Neuron (in vitro differentiated cells): ENCODE measurements around the gene M1AP.
"Not testable (repeated sequence)": the region's sequence is repeated elsewhere in the genome, so short reads cannot be mapped to it uniquely, and the experiment has no call there.

Experiments
- H2AFZ ChIP-seq: one replicate; pipeline ENCODE4 v1.6.1; 2013; ENCODE audit warnings: low read depth, mild to moderate bottlenecking, inconsistent platforms, low read length, moderate library complexity
- H3K27me3 ChIP-seq: one replicate; pipeline ENCODE4 v1.6.1; 2013; ENCODE audit warnings: low read length; ENCODE audit not compliant: insufficient read depth
- H3K36me3 ChIP-seq: one replicate; pipeline ENCODE4 v1.6.1; 2013; ENCODE audit warnings: low read length; ENCODE audit not compliant: insufficient read depth
- H3K4me1 ChIP-seq: one replicate; pipeline ENCODE4 v1.6.1; 2013; ENCODE audit warnings: low read length; ENCODE audit not compliant: insufficient read depth
- H3K4me3 ChIP-seq: 2 replicates; pipeline ENCODE4 v1.5.1; 2013; ENCODE audit warnings: mild to moderate bottlenecking, low read length, moderate library complexity
- H3K9me3 ChIP-seq: one replicate; pipeline ENCODE4 v1.6.1; 2013; ENCODE audit warnings: low read length

Gene M1AP

DNA sequence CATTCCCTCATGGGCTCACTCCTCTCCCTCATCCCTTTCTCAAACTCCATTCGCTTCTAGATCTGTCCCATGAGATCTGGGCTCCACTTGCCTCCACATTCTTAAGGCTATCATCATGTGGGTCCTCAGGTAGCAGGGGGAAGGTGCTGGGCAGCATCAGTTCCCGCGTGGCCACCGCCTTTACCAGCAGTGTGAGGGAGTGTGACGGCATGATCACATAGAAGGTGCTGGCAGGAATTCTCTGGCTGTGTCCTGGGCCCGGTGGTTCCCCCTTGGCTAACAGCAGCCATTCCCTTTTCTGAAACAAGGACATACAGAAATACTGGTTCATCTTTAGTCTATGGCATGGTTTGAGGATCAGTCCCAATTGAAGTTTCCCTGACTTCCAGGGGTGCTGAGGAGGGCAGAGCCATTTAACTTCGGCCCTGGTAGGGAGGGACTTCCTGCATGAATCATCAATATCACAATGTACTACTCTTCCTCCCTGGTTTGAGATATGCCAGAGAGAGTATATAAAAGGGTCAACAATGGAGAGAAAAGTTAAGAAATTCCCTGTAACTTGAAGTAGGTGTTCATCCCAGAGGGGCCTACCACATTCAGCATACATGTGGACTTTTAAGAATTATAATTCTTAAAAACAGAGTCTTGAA is 85.9 kb downstream of the M1AP start:
- Histone ChIP-seq H3K27me3 (peaks cover 35% of the 10 kb centered on the region), H3K9me3 (no peaks in the 10 kb centered on the region), H3K4me1 (no peaks in the 10 kb centered on the region), H2AFZ (no peak overlapping the region), H3K4me3 (no peak overlapping the region), H3K36me3 (no peaks in the 10 kb centered on the region)

DNA sequence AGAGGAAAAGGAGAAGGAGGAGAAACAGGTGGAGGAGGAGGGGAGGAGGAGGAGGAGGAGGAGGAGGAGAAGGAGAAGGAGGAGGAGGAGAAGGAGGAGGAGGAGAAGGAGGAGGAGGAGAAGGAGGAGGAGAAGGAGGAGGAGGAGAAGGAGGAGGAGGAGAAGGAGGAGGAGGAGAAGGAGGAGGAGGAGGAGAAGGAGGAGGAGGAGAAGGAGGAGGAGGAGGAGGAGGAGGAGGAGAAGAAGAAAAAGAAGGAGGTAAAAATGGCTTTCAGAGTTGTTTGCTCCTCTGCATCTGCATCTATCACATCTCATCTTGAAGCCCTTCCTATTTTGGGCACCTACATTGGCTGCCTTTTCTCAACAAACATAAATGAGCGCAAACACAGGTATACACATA is 87.1 kb downstream of the M1AP start:
- not testable (repeated sequence) for H2AFZ ChIP-seq, H3K4me3 ChIP-seq, H3K9me3 ChIP-seq, H3K4me1 ChIP-seq, H3K36me3 ChIP-seq
- peaks cover 28% of the 10 kb centered on the region for H3K27me3 ChIP-seq

GRCh38 chr2:74560591-74560990 is 87.5 kb downstream of the M1AP start:
- H3K9me3 ChIP-seq, result no peaks in the 10 kb centered on the region
- H2AFZ ChIP-seq, result no peak overlapping the region
- peaks cover 4% of the 10 kb centered on the region for H3K36me3 ChIP-seq
- peaks cover 25% of the 10 kb centered on the region for H3K27me3 ChIP-seq
- no peaks in the 10 kb centered on the region for H3K4me1 ChIP-seq
- no peak overlapping the region for H3K4me3 ChIP-seq

DNA sequence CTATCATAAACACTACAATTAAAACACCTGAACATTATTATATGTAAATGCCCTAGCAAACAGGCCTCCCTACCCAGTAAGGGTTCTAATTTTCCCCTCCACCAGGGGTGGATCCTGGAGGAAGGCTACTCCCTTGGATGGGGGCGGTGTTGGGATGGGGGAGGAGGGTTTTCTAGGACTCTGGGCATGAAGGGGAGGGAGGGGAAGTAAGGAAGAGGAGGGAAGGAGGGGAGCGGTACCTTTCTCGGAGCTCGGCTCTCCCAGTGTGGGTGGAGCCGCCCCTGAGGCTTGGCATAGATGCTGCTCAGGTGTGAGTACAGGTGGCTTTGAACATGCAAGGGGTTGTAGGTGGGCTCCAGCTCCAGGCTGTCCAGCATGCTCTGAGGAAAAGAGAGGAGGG is 88.2 kb downstream of the M1AP start:
- H3K4me1 ChIP-seq, result peaks cover 4% of the 10 kb centered on the region
- peaks cover 25% of the 10 kb centered on the region for H3K27me3 ChIP-seq
- H3K9me3 ChIP-seq, result no peaks in the 10 kb centered on the region
- H3K36me3 ChIP-seq, result peaks cover 4% of the 10 kb centered on the region
- no peak overlapping the region for H2AFZ ChIP-seq
- no peak overlapping the region for H3K4me3 ChIP-seq

DNA sequence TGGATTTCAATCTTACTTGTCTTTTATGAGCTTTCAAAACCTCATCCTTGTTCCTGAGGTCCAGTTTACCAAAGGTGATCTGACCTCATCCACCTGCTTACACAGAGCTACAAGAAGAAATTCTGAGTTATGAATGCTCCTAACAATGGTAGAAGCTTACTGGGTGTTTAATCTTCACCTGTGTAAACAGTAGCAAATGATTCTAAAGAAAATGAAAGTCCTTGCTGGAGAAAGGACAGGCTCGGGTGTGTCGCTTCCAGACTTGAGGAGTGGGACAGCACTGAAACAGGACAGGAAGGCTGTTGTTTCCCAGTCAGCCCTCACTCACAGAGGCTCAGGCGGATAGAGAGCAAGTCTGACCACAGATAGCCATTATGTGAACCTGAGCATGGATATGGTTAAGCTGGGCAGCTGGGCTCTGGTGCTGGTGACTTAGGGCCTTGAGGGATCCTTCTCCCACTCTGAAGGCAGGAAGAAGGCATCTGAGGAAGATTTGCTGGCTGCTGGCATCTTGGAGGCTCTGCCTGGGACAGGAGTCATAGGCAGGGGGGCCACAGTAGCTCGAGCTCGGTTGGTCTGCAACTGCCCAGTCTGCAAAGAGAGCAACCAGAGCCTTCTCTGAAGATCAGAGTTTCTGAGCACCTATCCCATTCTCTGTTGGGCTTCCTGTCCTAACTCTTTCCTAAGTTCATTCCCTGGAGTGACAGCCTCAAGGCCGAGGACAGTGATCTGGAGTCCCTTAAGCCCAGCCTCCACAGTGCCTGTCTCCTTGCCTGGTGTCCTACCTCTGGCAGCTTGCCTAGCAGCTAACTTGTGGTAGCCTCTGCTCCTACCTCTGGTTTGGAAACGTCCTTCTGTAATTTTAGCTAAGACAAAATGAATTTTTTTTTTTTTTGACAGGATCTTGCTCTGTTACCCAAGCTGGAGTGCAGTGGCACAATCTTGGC is 89.6 kb downstream of the M1AP start:
- Histone ChIP-seq H2AFZ (no peak overlapping the region), H3K4me1 (peaks cover 4% of the 10 kb centered on the region), H3K36me3 (peaks cover 4% of the 10 kb centered on the region)

DNA sequence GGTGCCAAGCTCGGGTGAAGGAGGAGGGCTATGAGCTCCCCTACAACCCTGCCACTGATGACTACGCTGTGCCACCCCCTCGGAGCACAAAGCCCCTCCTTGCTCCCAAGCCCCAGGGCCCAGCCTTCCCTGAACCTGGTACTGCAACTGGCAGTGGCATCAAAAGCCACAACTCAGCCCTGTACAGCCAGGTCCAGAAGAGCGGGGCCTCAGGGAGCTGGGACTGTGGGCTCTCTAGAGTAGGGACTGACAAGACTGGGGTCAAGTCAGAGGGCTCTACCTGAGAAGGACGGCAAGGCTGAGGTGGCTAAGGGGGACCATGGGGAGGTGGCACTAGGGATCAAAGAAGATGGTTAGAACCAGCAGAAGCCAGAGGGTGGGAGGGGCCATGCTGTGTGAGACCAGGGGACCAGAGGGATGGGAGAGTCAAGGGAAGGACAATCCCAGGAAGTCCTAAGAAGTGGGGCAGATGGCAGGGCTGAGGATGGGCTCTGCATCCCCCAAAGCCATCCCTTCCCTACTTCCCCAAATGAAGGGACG is 91.2 kb downstream of the M1AP start:
- H2AFZ ChIP-seq, result no peak overlapping the region
- peaks cover 18% of the 10 kb centered on the region for H3K27me3 ChIP-seq
- H3K4me3 ChIP-seq, result no peak overlapping the region
- no peaks in the 10 kb centered on the region for H3K9me3 ChIP-seq
- H3K36me3 ChIP-seq, result peaks cover 4% of the 10 kb centered on the region
- H3K4me1 ChIP-seq, result peaks cover 13% of the 10 kb centered on the region

More for the DNA sequence above, 89.6 kb downstream of the M1AP start:
- Histone ChIP-seq H3K9me3 (no peaks in the 10 kb centered on the region), H3K27me3 (peaks cover 23% of the 10 kb centered on the region), H3K4me3 (no peak overlapping the region)

- no peak overlapping the region for H3K4me3 ChIP-seq
- no peak overlapping the region for H2AFZ ChIP-seq
- H3K27me3 ChIP-seq, result peaks cover 12% of the 10 kb centered on the region
Observed at GRCh38 chr2:74556159-74556558, 92.0 kb downstream of the M1AP start.

DNA sequence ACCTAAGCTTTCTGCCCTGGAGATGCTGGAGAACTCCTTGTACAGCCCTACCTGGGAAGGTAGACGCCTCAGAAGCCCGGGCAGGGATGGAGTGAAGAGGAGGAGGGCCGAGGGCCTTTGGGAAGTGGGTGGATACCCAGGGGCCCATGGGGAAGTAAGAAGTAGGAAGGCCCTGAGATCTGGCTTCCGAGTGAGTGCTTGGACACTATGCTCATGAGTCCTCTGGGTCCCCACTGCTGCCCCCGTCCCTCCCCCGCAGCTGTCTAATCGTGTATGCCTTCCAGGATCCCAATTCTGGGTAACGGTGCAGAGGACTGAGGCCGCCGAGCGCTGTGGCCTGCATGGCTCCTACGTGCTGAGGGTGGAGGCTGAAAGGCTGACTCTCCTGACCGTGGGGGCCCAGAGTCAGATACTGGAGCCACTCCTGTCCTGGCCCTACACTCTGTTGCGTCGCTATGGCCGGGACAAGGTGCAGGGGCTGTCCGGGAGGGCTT is 92.5 kb downstream of the M1AP start:
- Histone ChIP-seq H3K27me3 (peaks cover 9% of the 10 kb centered on the region), H3K36me3 (peaks cover 8% of the 10 kb centered on the region)

More at GRCh38 chr2:74556159-74556558, 92.0 kb downstream of the M1AP start:
- H3K36me3 ChIP-seq, result peaks cover 6% of the 10 kb centered on the region
- H3K4me1 ChIP-seq, result peaks cover 13% of the 10 kb centered on the region
- no peaks in the 10 kb centered on the region for H3K9me3 ChIP-seq

DNA sequence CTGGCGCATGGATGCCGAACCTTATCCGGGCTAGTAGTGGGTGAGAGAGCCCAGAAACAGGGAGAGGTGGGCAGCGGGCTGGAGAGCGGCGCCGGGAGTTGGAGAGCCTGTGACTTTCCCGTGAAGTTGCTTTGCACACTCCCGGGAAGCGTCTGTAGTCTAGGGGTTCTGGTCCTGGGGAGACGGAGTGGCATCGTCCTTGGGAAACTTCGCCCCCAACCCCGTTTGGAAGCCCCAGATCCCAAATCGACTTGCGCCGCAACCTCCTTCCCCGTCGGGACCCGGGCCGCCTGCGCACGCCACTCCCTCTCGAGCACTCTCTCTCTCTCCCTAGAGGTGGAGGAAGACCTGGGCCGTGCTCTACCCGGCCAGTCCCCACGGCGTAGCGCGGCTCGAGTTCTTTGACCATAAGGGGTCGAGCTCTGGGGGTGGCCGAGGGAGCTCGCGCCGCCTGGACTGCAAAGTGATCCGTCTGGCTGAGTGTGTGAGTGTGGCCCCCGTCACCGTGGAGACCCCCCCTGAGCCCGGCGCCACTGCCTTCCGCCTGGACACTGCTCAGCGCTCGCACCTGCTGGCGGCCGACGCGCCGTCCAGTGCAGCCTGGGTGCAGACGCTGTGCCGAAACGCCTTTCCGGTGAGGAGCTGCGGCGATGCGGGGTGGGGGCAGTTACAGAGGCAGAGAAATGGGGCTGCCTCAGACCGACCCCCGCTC is 93.2 kb downstream of the M1AP start:
- peaks cover 15% of the 10 kb centered on the region for H3K36me3 ChIP-seq
- H3K27me3 ChIP-seq, result peaks cover 3% of the 10 kb centered on the region
- peaks cover 13% of the 10 kb centered on the region for H3K4me1 ChIP-seq
- H3K4me3 ChIP-seq, result peak overlapping the region; percentile 63
- peak overlapping the region; percentile 94 for H2AFZ ChIP-seq
- H3K9me3 ChIP-seq, result peaks cover 3% of the 10 kb centered on the region

More for the DNA sequence above, 92.5 kb downstream of the M1AP start:
- peak overlapping the region; percentile 63 for H3K4me3 ChIP-seq
- H3K9me3 ChIP-seq, result no peaks in the 10 kb centered on the region
- H2AFZ ChIP-seq, result no peak overlapping the region
- H3K4me1 ChIP-seq, result peaks cover 13% of the 10 kb centered on the region

GRCh38 chr2:74553892-74554819 is 94.0 kb downstream of the M1AP start, which contains the start of the genes DOK1 and LOXL3:
DOK1 (plus strand) TSS chr2:74554720; CDS start chr2:74554755, 35 bp downstream.
LOXL3 (minus strand) TSS chr2:74553942; CDS start chr2:74552634, 1,308 bp downstream.
- Histone ChIP-seq H2AFZ (peak within 1 kb of the TSS; percentile 94), H3K9me3 (peaks cover 3% of the 10 kb centered on the region), H3K36me3 (peaks cover 23% of the 10 kb centered on the region), H3K4me3 (peak within 1 kb of the TSS; percentile 63), H3K4me1 (peaks cover 13% of the 10 kb centered on the region), H3K27me3 (no peaks in the 10 kb centered on the region)

GRCh38 chr2:74552914-74553811 is 95.0 kb downstream of the M1AP start:
- Histone ChIP-seq H3K4me3 (peak overlapping the region; percentile 63), H3K4me1 (peaks cover 13% of the 10 kb centered on the region), H3K27me3 (no peaks in the 10 kb centered on the region), H3K9me3 (peaks cover 3% of the 10 kb centered on the region), H2AFZ (peak overlapping the region; percentile 94), H3K36me3 (peaks cover 28% of the 10 kb centered on the region)
